Measurements from ENCODE around the gene KCNK18. TPM values are rescaled to one million over a fixed set of nuclear protein-coding genes. Genes with fewer than 3 reads are reported as not detected.

Gene KCNK18
- total RNA-seq: not detected
- polyA plus RNA-seq: 0.02 TPM
- long read RNA-seq, donor 1: 0 reads
- long read RNA-seq, donor 2: 0 reads
- long read RNA-seq, donor 3: 0 reads
- long read RNA-seq, donor 4: 0 reads
- long read RNA-seq, donor 5: 0 reads
- long read RNA-seq, donor 6: 0 reads
- long read RNA-seq, donor 7: 0 reads
- long read RNA-seq, donor 8: 0 reads
- long read RNA-seq, donor 9: 0 reads
- long read RNA-seq, donor 10: 0 reads

GRCh38 chr10:117197189-117197588, at the start of gene KCNK18:
Gene KCNK18 (plus strand): TSS chr10:117197489. CDS start chr10:117197489, 0 bp downstream.
- Histone ChIP-seq H3K27me3 (ENCODE audit: control insufficient read depth in 2 of 2, insufficient read depth in 1 of 2, low read length in 1 of 2) (peaks cover 0 to 8% of the 10 kb centered on the region in 2 donors), H3K36me3 (ENCODE audit: control insufficient read depth in 2 of 2, insufficient read depth in 2 of 2, low read length in 1 of 2) (no peaks in the 10 kb centered on the region), H3K4me1 (ENCODE audit: control insufficient read depth in 2 of 2, insufficient read depth in 2 of 2, low read length in 2 of 2) (no peaks in the 10 kb centered on the region), H3K4me3 (ENCODE audit: low read length in 2 of 2) (no peak within 1 kb of the TSS), H3K9me3 (ENCODE audit: control insufficient read depth in 2 of 2, insufficient read depth in 1 of 2, low read length in 1 of 2) (no peaks in the 10 kb centered on the region), H3K27ac (ENCODE audit: low read depth in 1 of 2, low read length in 1 of 2) (no peak within 1 kb of the TSS)
- DNase-seq (ENCODE audit: low read depth in 6 of 9, low spot score in 9 of 9): no peak
- 95% methylated on average over 12 of the region's 12 CpGs for WGBS

- H3K9me3 ChIP-seq (ENCODE audit: control insufficient read depth in 2 of 2, insufficient read depth in 1 of 2, low read length in 1 of 2): no peaks in the 10 kb centered on the region
- H3K36me3 ChIP-seq (ENCODE audit: control insufficient read depth in 2 of 2, insufficient read depth in 2 of 2, low read length in 1 of 2): no peaks in the 10 kb centered on the region
- no peak for DNase-seq (ENCODE audit: low read depth in 6 of 9, low spot score in 9 of 9)
- H3K27me3 ChIP-seq (ENCODE audit: control insufficient read depth in 2 of 2, insufficient read depth in 1 of 2, low read length in 1 of 2): peaks cover 3 to 30% of the 10 kb centered on the region in 2 donors
- WGBS: 91% methylated on average over 3 of the region's 3 CpGs
- no peak overlapping the region for H3K4me3 ChIP-seq (ENCODE audit: low read length in 2 of 2)
- no peaks in the 10 kb centered on the region for H3K4me1 ChIP-seq (ENCODE audit: control insufficient read depth in 2 of 2, insufficient read depth in 2 of 2, low read length in 2 of 2)
- H3K27ac ChIP-seq (ENCODE audit: low read depth in 1 of 2, low read length in 1 of 2): no peak overlapping the region
Measured at GRCh38 chr10:117148284-117148683, 49.0 kb upstream of the KCNK18 start.

GRCh38 chr10:117152668-117153067, 44.6 kb upstream of the KCNK18 start:
- no peaks in the 10 kb centered on the region for H3K36me3 ChIP-seq (ENCODE audit: control insufficient read depth in 2 of 2, insufficient read depth in 2 of 2, low read length in 1 of 2)
- WGBS: 54% methylated on average over 3 of the region's 3 CpGs
- no peaks in the 10 kb centered on the region for H3K4me1 ChIP-seq (ENCODE audit: control insufficient read depth in 2 of 2, insufficient read depth in 2 of 2, low read length in 2 of 2)
- H3K9me3 ChIP-seq (ENCODE audit: control insufficient read depth in 2 of 2, insufficient read depth in 1 of 2, low read length in 1 of 2): no peaks in the 10 kb centered on the region
- H3K27me3 ChIP-seq (ENCODE audit: control insufficient read depth in 2 of 2, insufficient read depth in 1 of 2, low read length in 1 of 2): peaks cover 3 to 44% of the 10 kb centered on the region in 2 donors
- H3K27ac ChIP-seq (ENCODE audit: low read depth in 1 of 2, low read length in 1 of 2): no peak overlapping the region
- H3K4me3 ChIP-seq (ENCODE audit: low read length in 2 of 2): no peak overlapping the region
- DNase-seq (ENCODE audit: low read depth in 6 of 9, low spot score in 9 of 9): no peak

GRCh38 chr10:117158297-117158696, 39.0 kb upstream of the KCNK18 start:
- Histone ChIP-seq H3K27ac (ENCODE audit: low read depth in 1 of 2, low read length in 1 of 2) (no peak overlapping the region), H3K9me3 (ENCODE audit: control insufficient read depth in 2 of 2, insufficient read depth in 1 of 2, low read length in 1 of 2) (no peaks in the 10 kb centered on the region), H3K27me3 (ENCODE audit: control insufficient read depth in 2 of 2, insufficient read depth in 1 of 2, low read length in 1 of 2) (peaks cover 49 to 87% of the 10 kb centered on the region in 2 donors), H3K4me3 (ENCODE audit: low read length in 2 of 2) (no peak overlapping the region), H3K4me1 (ENCODE audit: control insufficient read depth in 2 of 2, insufficient read depth in 2 of 2, low read length in 2 of 2) (no peaks in the 10 kb centered on the region), H3K36me3 (ENCODE audit: control insufficient read depth in 2 of 2, insufficient read depth in 2 of 2, low read length in 1 of 2) (no peaks in the 10 kb centered on the region)
- no peak for DNase-seq (ENCODE audit: low read depth in 6 of 9, low spot score in 9 of 9)
- 33% methylated on average over 2 of the region's 2 CpGs for WGBS

- WGBS: 18% methylated on average over 6 of the region's 6 CpGs
- peaks cover 58 to 97% of the 10 kb centered on the region in 2 donors for H3K27me3 ChIP-seq (ENCODE audit: control insufficient read depth in 2 of 2, insufficient read depth in 1 of 2, low read length in 1 of 2)
Measured at GRCh38 chr10:117159390-117159789, 37.9 kb upstream of the KCNK18 start.

GRCh38 chr10:117160567-117160966, 36.7 kb upstream of the KCNK18 start:
- Histone ChIP-seq H3K36me3 (ENCODE audit: control insufficient read depth in 2 of 2, insufficient read depth in 2 of 2, low read length in 1 of 2) (no peaks in the 10 kb centered on the region), H3K4me3 (ENCODE audit: low read length in 2 of 2) (no peak overlapping the region), H3K4me1 (ENCODE audit: control insufficient read depth in 2 of 2, insufficient read depth in 2 of 2, low read length in 2 of 2) (no peaks in the 10 kb centered on the region), H3K27ac (ENCODE audit: low read depth in 1 of 2, low read length in 1 of 2) (no peak overlapping the region), H3K9me3 (ENCODE audit: control insufficient read depth in 2 of 2, insufficient read depth in 1 of 2, low read length in 1 of 2) (no peaks in the 10 kb centered on the region), H3K27me3 (ENCODE audit: control insufficient read depth in 2 of 2, insufficient read depth in 1 of 2, low read length in 1 of 2) (peaks cover 63 to 97% of the 10 kb centered on the region in 2 donors)
- DNase-seq (ENCODE audit: low read depth in 6 of 9, low spot score in 9 of 9): no peak
- WGBS: 21% methylated on average over 5 of the region's 5 CpGs

More at GRCh38 chr10:117159390-117159789, 37.9 kb upstream of the KCNK18 start:
- no peak for DNase-seq (ENCODE audit: low read depth in 6 of 9, low spot score in 9 of 9)
- H3K9me3 ChIP-seq (ENCODE audit: control insufficient read depth in 2 of 2, insufficient read depth in 1 of 2, low read length in 1 of 2): no peaks in the 10 kb centered on the region
- H3K36me3 ChIP-seq (ENCODE audit: control insufficient read depth in 2 of 2, insufficient read depth in 2 of 2, low read length in 1 of 2): no peaks in the 10 kb centered on the region
- H3K4me3 ChIP-seq (ENCODE audit: low read length in 2 of 2): no peak overlapping the region
- H3K27ac ChIP-seq (ENCODE audit: low read depth in 1 of 2, low read length in 1 of 2): no peak overlapping the region
- H3K4me1 ChIP-seq (ENCODE audit: control insufficient read depth in 2 of 2, insufficient read depth in 2 of 2, low read length in 2 of 2): no peaks in the 10 kb centered on the region

GRCh38 chr10:117161386-117162033, 35.8 kb upstream of the KCNK18 start:
- WGBS: 16% methylated on average over 6 of the region's 6 CpGs
- DNase-seq (ENCODE audit: low read depth in 6 of 9, low spot score in 9 of 9): no peak
- H3K4me3 ChIP-seq (ENCODE audit: low read length in 2 of 2): no peak overlapping the region

GRCh38 chr10:117162093-117163060, 34.9 kb upstream of the KCNK18 start:
- no peaks in the 10 kb centered on the region for H3K36me3 ChIP-seq (ENCODE audit: control insufficient read depth in 2 of 2, insufficient read depth in 2 of 2, low read length in 1 of 2)
- H3K27me3 ChIP-seq (ENCODE audit: control insufficient read depth in 2 of 2, insufficient read depth in 1 of 2, low read length in 1 of 2): peaks cover 81 to 99% of the 10 kb centered on the region in 2 donors
- H3K9me3 ChIP-seq (ENCODE audit: control insufficient read depth in 2 of 2, insufficient read depth in 1 of 2, low read length in 1 of 2): peaks cover 0 to 6% of the 10 kb centered on the region in 2 donors

More at GRCh38 chr10:117161386-117162033, 35.8 kb upstream of the KCNK18 start:
- H3K27ac ChIP-seq (ENCODE audit: low read depth in 1 of 2, low read length in 1 of 2): no peak overlapping the region
- H3K27me3 ChIP-seq (ENCODE audit: control insufficient read depth in 2 of 2, insufficient read depth in 1 of 2, low read length in 1 of 2): peaks cover 72 to 99% of the 10 kb centered on the region in 2 donors
- peaks cover 0 to 3% of the 10 kb centered on the region in 2 donors for H3K4me1 ChIP-seq (ENCODE audit: control insufficient read depth in 2 of 2, insufficient read depth in 2 of 2, low read length in 2 of 2)
- peaks cover 0 to under 1% of the 10 kb centered on the region in 2 donors for H3K9me3 ChIP-seq (ENCODE audit: control insufficient read depth in 2 of 2, insufficient read depth in 1 of 2, low read length in 1 of 2)
- no peaks in the 10 kb centered on the region for H3K36me3 ChIP-seq (ENCODE audit: control insufficient read depth in 2 of 2, insufficient read depth in 2 of 2, low read length in 1 of 2)

More at GRCh38 chr10:117162093-117163060, 34.9 kb upstream of the KCNK18 start:
- H3K4me1 ChIP-seq (ENCODE audit: control insufficient read depth in 2 of 2, insufficient read depth in 2 of 2, low read length in 2 of 2): peaks cover 0 to 3% of the 10 kb centered on the region in 2 donors
- no peak overlapping the region for H3K4me3 ChIP-seq (ENCODE audit: low read length in 2 of 2)
- WGBS: 5% methylated on average over 39 of the region's 39 CpGs
- H3K27ac ChIP-seq (ENCODE audit: low read depth in 1 of 2, low read length in 1 of 2): no peak overlapping the region
- DNase-seq (ENCODE audit: low read depth in 6 of 9, low spot score in 9 of 9): no peak
